SK-N-SH treated with all-trans-retinoic acid at 6 μM for 48 hours (cell line): ENCODE results near the gene NOBOX.
"Not testable (repeated sequence)": the region's sequence is repeated elsewhere in the genome, so short reads cannot be mapped to it uniquely, and the experiment has no call there.

Experiments
- CREB5 ChIP-seq: fragments of 250-450 bp; sonication (Bioruptor Pico); IDR thresholded peaks from 2 replicates; pipeline ENCODE4 v1.5.1; 2020; ENCODE audit warnings: low read depth, mild to moderate bottlenecking, moderate library complexity
- CSDC2 ChIP-seq: fragments of 250-450 bp; sonication (Bioruptor Pico); IDR thresholded peaks from 2 replicates; pipeline ENCODE4 v1.5.0; 2020; ENCODE audit warnings: mild to moderate bottlenecking, moderate library complexity
- GLIS3 ChIP-seq: fragments of 250-450 bp; sonication (Bioruptor Pico); IDR thresholded peaks from 2 replicates; pipeline ENCODE4 v1.5.0; 2020; ENCODE audit warnings: mild to moderate bottlenecking, moderate library complexity
- OSR1 ChIP-seq: fragments of 250-450 bp; sonication (Bioruptor Pico); IDR thresholded peaks from 2 replicates; pipeline ENCODE4 v1.8.0; 2022; ENCODE audit warnings: moderate library complexity, mild to moderate bottlenecking, inconsistent platforms
- RARB ChIP-seq: fragments of 250-450 bp; sonication (Bioruptor Pico); IDR thresholded peaks from 2 replicates; pipeline ENCODE4 v1.8.0; 2021; ENCODE audit warnings: mild to moderate bottlenecking, moderate library complexity
- ZNF8 ChIP-seq: fragments of 450-650 bp; formaldehyde crosslinking; IDR thresholded peaks from 2 replicates; pipeline ENCODE4 v1.5.0; 2020; ENCODE audit warnings: mild to moderate bottlenecking, moderate library complexity

GRCh38 chr7:144356860-144357259, 46.6 kb downstream of the NOBOX start:
- not testable (repeated sequence) for TF ChIP-seq CREB5 (CRISPR knock-in tag); RARB (CRISPR knock-in tag); GLIS3 (CRISPR knock-in tag); ZNF8; CSDC2 (CRISPR knock-in tag); OSR1 (CRISPR knock-in tag)
